H1 (cell line): Measurements from ENCODE around the gene HMGB4. TPM values are rescaled to one million over a fixed set of nuclear protein-coding genes. Genes with fewer than 3 reads are reported as not detected.

Experiments
- HDAC2 ChIP-seq, 2 experiments: fragments of 300-600 bp in 1 of 2; sonication (generic) in 1 of 2; IDR thresholded peaks; 2 replicates each; pipeline ENCODE4 v1.6.1; 2011 to 2012; ENCODE audit warnings: low read depth in 2 of 2, low read length in 2 of 2, mild to moderate bottlenecking in 2 of 2, moderate library complexity in 2 of 2, borderline replicate concordance in 1 of 2, inconsistent platforms in 1 of 2
- polyA plus RNA-seq, 7 experiments: library from polyadenylated mRNA; depleted of rRNA in 3 of 7; stranded (reverse) in 5 of 7; unstranded in 2 of 7; fragments of >200 nt in 5 of 7; fragments of 200-250 nt in 2 of 7; gene quantifications; 1 replicate in 5 of 7; 2 replicates in 1 of 7; 4 replicates in 1 of 7; pipeline versions ENCODE4 v1.2.1 to v1.2.3, GENCODE V29; 2011 to 2013; ENCODE audit warnings: missing spikeins in 2 of 7, mixed read lengths in 2 of 7
- total RNA-seq: library from RNA; stranded (reverse); fragmentation: NEBNext Ultra II Directional; extraction: Animal tissue kit (Norgen Biotek cat#: 25700); gene quantifications from 2 replicates; pipeline ENCODE4 v1.2.1, GENCODE V29; 2021

The HMGB4 gene
- total and polyA plus RNA-seq, 2 of the 8 experiments (the other 6 are each of a cell fraction or from before 2014, with no cell fraction given): not detected

GRCh38 chr1:33815061-33815460 lies 48.8 kb upstream of the HMGB4 start (continued):
- no peak for TF ChIP-seq HDAC2 (IDR thresholded peaks at IDR 0.05; ENCODE audit: borderline replicate concordance in 1 of 2, low read depth in 2 of 2, low read length in 2 of 2)
